HEK293T (cell line): ENCODE measurements around the gene DBF4.

Source experiments
- ELF4 ChIP-seq: fragments of 450-650 bp; IDR thresholded peaks from 2 replicates; pipeline ENCODE4 v1.6.1; 2017; ENCODE audit warnings: antibody characterized with exemption
- LEF1 ChIP-seq: fragments of 450-650 bp; IDR thresholded peaks from 2 replicates; pipeline ENCODE4 v1.6.1; 2017; ENCODE audit warnings: mild to moderate bottlenecking, borderline replicate concordance
- PKNOX1 ChIP-seq: fragments of 450-650 bp; IDR thresholded peaks from 2 replicates; pipeline ENCODE4 v1.6.1; 2016
- TARDBP ChIP-seq: fragments of 450-650 bp; IDR thresholded peaks from 2 replicates; pipeline ENCODE4 v1.6.1; 2016

- TF ChIP-seq TARDBP (no peak), ELF4 (no peak), LEF1 (no peak), PKNOX1 (no peak)
These were observed 57.8 kb downstream of the DBF4 start, which contains the start of gene ADAM22 for GRCh38 chr7:87933953-87934698.
